Natural killer cell (primary cell): ENCODE data around the gene BCL2L12. TPM values are rescaled to one million over a fixed set of nuclear protein-coding genes. Genes with fewer than 3 reads are reported as not detected.
A peak's percentile ranks its signal among the peaks of the same experiment; 100 is the strongest.

Experiments
- ATAC-seq, 3 donors: fragments of 150-1000 bp in 2 of 3; fragments of 200-7000 bp in 1 of 3; cut with Tn5 transposase; 1 replicate in 1 of 3; 2 replicates in 2 of 3; pipeline ENCODE4 v1.10.0; 2021; ENCODE audit warnings: mild to moderate bottlenecking in 2 of 3, moderate library complexity in 2 of 3
- DNase-seq, 2 donors: peaks; one replicate each; pipeline versions ENCODE4 v3.0.0 to v3.0.0-alpha.2; 2013 to 2021; ENCODE audit warnings: mixed read lengths in 1 of 2
- H3K27ac ChIP-seq: one replicate; pipeline ENCODE4 v1.5.1; 2013; ENCODE audit warnings: mild to moderate bottlenecking, low read length
- H3K27me3 ChIP-seq: one replicate; pipeline ENCODE4 v1.6.1; 2013; ENCODE audit warnings: low read length; ENCODE audit not compliant: control insufficient read depth, insufficient read depth
- H3K36me3 ChIP-seq: one replicate; pipeline ENCODE4 v1.6.1; 2013; ENCODE audit warnings: low read length; ENCODE audit not compliant: control insufficient read depth, insufficient read depth
- H3K4me1 ChIP-seq: one replicate; pipeline ENCODE4 v1.6.1; 2013; ENCODE audit warnings: low read length; ENCODE audit not compliant: control insufficient read depth, insufficient read depth
- H3K4me3 ChIP-seq: one replicate; pipeline ENCODE4 v1.5.1; 2013; ENCODE audit warnings: low read length
- H3K9me3 ChIP-seq: one replicate; pipeline ENCODE4 v1.6.1; 2013; ENCODE audit warnings: low read length; ENCODE audit not compliant: control insufficient read depth, insufficient read depth
- H3K27ac Mint-ChIP-seq, 2 donors: one replicate each; pipeline ENCODE4 v1.8.0; 2022; ENCODE audit warnings: mild to moderate bottlenecking in 2 of 2, mixed read lengths in 2 of 2, moderate library complexity in 1 of 2
- H3K27me3 Mint-ChIP-seq, 2 donors: one replicate each; pipeline ENCODE4 v1.8.0; 2022; ENCODE audit warnings: low read depth in 2 of 2, mixed read lengths in 2 of 2
- H3K36me3 Mint-ChIP-seq: one replicate; pipeline ENCODE4 v1.8.0; 2022; ENCODE audit warnings: mixed read lengths
- H3K4me1 Mint-ChIP-seq, 2 donors: one replicate each; pipeline ENCODE4 v1.8.0; 2022; ENCODE audit warnings: mixed read lengths in 2 of 2
- H3K4me3 Mint-ChIP-seq: one replicate; pipeline ENCODE4 v1.8.0; 2022; ENCODE audit warnings: mild to moderate bottlenecking, moderate library complexity, mixed read lengths
- H3K9me3 Mint-ChIP-seq, 2 donors: one replicate each; pipeline ENCODE4 v1.8.0; 2022; ENCODE audit warnings: mixed read lengths in 2 of 2
- WGBS: methylation state at CpG from one replicate; pipeline ENCODE4 v1.1.7; 2013; ENCODE audit warnings: missing lambda C conversion rate; ENCODE audit not compliant: insufficient coverage; 5-methylcytosine and 5-hydroxymethylcytosine counted together
- intact Hi-C: fragments of 100-400 bp; cut with micrococcal nuclease; formaldehyde crosslinking; loops from one replicate; pipeline ENCODE4 v1.14.2; 2022
- total RNA-seq, 4 donors: library from RNA; stranded (reverse); fragments of 120-200 nt in 1 of 4; gene quantifications; one replicate each; pipeline versions ENCODE4 v1.2.3 to v1.2.4, GENCODE V29; 2013 to 2022
- TF ChIP-seq, protein P1 (sequence below): fragments of 200-600 bp; IDR thresholded peaks from one replicate; pipeline ENCODE4 v1.8.0; 2022; ENCODE audit warnings: antibody characterized with exemption

The BCL2L12 gene
- total RNA-seq, 3 donors from 2014 or later (not counting 1 experiment from before 2014, with no cell fraction given): 15.6 to 34.6 (median 22.3) TPM

DNA sequence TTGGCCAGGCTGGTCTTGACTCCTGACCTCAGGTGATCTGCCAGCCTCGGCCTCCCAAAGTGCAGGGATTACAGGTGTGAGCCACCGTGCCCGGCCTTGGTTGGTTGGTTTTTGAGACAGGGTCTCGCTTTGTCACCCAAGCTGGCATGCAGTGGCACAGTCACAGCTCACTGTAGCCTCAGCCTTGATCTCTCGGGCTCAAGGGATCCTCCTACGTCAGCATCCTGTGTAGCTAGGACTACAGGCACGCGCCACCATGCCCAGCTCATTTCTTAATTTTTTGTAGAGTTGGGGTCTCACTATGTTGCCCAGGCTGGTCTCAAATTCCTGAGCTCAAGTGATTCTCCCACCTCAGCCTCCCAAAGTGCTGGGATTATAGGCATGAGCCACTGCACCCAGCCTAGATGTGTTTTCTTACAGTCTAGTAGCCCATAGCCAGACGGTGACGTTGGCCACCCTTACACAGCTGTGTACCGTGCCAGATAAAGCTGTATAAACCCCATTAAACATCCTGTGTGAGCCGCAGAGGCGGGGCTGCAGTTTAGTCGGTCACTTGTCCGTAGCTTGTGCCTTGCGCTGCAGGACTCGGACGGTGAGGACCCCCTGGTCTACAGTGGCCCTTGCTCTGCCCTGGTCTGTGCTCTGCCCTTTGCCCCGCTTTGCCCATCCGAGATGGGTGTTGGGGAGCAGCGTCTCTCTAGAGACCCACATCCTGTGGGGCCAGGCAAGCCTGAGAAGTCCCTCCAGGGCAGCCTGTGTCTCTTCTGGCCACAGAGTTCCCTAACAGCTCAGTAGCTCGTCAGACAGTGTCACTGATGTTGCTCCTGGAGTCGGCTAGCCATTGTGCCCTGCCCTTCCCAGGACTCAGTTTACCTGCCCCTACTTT, 9.9 kb upstream of the BCL2L12 start:
- peaks cover 75% of the 10 kb centered on the region for H3K36me3 ChIP-seq
- Mint-ChIP-seq H3K9me3 (no peaks in the 10 kb centered on the region), H3K36me3 (no peaks in the 10 kb centered on the region), H3K4me1 (peaks cover 20 to 31% of the 10 kb centered on the region in 2 donors), H3K27me3 (no peaks in the 10 kb centered on the region), H3K4me3 (peak overlapping the region; percentile 63), H3K27ac (peak overlapping the region; percentile 90 to 96)
- no peak overlapping the region for H3K4me3 ChIP-seq
- H3K27me3 ChIP-seq: no peaks in the 10 kb centered on the region
- 80% methylated on average over 23 of the region's 23 CpGs for WGBS
- H3K4me1 ChIP-seq: peaks cover 28% of the 10 kb centered on the region
- DNase-seq (peak in 1 of 2 donors; percentile 44), ATAC-seq (peak; percentile 80 to 86 (median 82))
- peak overlapping the region; percentile 72 for H3K27ac ChIP-seq
- no peaks in the 10 kb centered on the region for H3K9me3 ChIP-seq
- intact Hi-C loops: no loop called here
- TF ChIP-seq, protein P1, sequence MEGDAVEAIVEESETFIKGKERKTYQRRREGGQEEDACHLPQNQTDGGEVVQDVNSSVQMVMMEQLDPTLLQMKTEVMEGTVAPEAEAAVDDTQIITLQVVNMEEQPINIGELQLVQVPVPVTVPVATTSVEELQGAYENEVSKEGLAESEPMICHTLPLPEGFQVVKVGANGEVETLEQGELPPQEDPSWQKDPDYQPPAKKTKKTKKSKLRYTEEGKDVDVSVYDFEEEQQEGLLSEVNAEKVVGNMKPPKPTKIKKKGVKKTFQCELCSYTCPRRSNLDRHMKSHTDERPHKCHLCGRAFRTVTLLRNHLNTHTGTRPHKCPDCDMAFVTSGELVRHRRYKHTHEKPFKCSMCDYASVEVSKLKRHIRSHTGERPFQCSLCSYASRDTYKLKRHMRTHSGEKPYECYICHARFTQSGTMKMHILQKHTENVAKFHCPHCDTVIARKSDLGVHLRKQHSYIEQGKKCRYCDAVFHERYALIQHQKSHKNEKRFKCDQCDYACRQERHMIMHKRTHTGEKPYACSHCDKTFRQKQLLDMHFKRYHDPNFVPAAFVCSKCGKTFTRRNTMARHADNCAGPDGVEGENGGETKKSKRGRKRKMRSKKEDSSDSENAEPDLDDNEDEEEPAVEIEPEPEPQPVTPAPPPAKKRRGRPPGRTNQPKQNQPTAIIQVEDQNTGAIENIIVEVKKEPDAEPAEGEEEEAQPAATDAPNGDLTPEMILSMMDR: no peak

DNA sequence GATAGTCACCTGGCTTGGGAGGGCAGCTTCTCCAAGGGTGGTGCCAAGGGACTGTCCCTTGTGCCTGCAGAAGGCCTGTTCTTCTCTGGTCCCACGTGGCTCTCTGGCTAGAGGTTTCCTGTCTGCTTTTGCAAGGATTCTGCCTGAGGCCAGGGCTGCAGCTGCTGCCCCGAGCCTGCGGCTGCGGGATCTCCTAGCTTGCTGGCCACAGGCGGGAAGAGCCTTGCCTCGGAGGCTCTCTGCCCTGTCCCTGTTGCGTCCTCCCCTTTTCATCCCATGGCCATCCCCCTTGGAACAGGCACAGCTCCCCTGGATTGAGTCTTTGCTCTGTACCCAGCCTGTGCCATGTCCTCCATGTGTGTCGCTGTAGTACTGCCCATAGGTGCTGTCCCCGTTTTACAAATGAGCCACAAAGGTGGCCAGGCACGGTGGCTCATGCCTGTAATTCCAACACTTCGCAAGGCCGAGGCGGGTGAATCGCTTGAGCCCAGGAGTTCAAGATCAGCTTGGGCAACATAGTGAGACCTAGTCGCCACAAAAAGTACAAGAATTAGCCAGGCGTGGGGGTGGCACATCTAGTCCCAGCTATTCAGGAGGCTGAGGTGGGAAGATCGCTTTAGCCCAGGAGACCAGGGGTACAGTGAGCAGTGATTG, 9.2 kb upstream of the BCL2L12 start:
- Mint-ChIP-seq H3K4me1 (peaks cover 20 to 31% of the 10 kb centered on the region in 2 donors), H3K27ac (peak overlapping the region; percentile 90 to 96), H3K9me3 (no peaks in the 10 kb centered on the region), H3K4me3 (peak overlapping the region; percentile 63), H3K36me3 (no peaks in the 10 kb centered on the region), H3K27me3 (no peaks in the 10 kb centered on the region)
- WGBS: 93% methylated on average over 17 of the region's 17 CpGs
- Histone ChIP-seq H3K9me3 (no peaks in the 10 kb centered on the region), H3K4me3 (no peak overlapping the region), H3K27ac (peak overlapping the region; percentile 72), H3K4me1 (peaks cover 28% of the 10 kb centered on the region), H3K27me3 (no peaks in the 10 kb centered on the region), H3K36me3 (peaks cover 76% of the 10 kb centered on the region)
- DNase-seq (no peak), ATAC-seq (peak in 1 of 3 donors; percentile 6)
- TF ChIP-seq, protein P1: no peak
- intact Hi-C loops: no loop called here

DNA sequence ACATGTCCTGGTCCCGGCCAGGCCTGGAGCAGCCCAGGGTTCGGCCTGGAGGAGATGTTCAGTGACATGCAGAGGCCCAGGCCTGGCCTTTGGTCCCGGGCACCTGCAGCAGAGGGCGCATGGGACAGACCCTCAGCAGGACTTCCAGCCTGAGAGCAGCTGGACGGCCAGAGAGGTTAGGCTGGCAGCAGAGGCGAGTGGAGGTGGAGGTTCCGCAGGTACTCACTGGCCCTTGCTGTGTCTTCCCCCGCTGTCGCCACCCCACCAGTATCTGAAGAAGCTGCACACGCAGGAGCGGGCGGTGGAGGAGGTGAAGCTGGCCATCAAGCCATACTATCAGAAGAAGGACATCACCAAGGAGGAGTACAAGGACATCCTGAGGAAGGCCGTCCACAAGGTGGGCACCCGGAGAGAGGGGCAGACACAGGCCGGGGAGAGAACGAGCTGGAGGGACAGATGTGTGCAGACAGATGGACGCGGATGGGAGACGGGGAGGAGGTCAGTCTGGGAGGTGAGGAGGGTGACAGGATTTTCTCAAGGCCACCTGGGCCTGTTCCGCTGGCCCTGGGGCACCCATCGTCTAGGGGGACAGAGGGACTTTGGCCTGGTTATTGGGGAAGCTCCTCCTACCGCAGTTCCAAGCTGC, 8.1 kb upstream of the BCL2L12 start:
- no peak overlapping the region for H3K27ac ChIP-seq
- Mint-ChIP-seq H3K27ac (peak overlapping the region; percentile 11 to 70), H3K27me3 (no peaks in the 10 kb centered on the region), H3K9me3 (no peaks in the 10 kb centered on the region), H3K4me1 (peaks cover 20 to 35% of the 10 kb centered on the region in 2 donors), H3K4me3 (no peak overlapping the region), H3K36me3 (no peaks in the 10 kb centered on the region)
- 96% methylated on average over 22 of the region's 22 CpGs for WGBS
- peaks cover 29% of the 10 kb centered on the region for H3K4me1 ChIP-seq
- ATAC-seq (no peak), DNase-seq (no peak)
- TF ChIP-seq, protein P1: no peak
- no peaks in the 10 kb centered on the region for H3K9me3 ChIP-seq
- no peaks in the 10 kb centered on the region for H3K27me3 ChIP-seq
- H3K4me3 ChIP-seq: no peak overlapping the region
- H3K36me3 ChIP-seq: peaks cover 83% of the 10 kb centered on the region
- intact Hi-C loops: no loop called here
